ENCODE data around the gene GAD1. TPM values are rescaled to one million over a fixed set of nuclear protein-coding genes. Genes with fewer than 3 reads are reported as not detected.
A peak's percentile ranks its signal among the peaks of the same experiment; 100 is the strongest.

GAD1 gene
- 10 to 100 TPM in 1 of 9 donors, 1 to 10 TPM in 8; 1.5 to 13.5 (median 6.3) TPM for total RNA-seq
- polyA plus RNA-seq, result 10 to 100 TPM in 1 of 3 donors, 1 to 10 TPM in 2; 2.0 to 18.3 (median 9.9) TPM
- long read RNA-seq, donor 1, partial matches to known transcripts, result 0 of 1 reads
- long read RNA-seq, donor 1, other reads (novel, unspliced or antisense), result 0 of 1 reads
- long read RNA-seq, donor 2, result 0 reads
- long read RNA-seq, donor 3, result 0 reads
- long read RNA-seq, donor 4, result 0 reads
- long read RNA-seq, donor 5, transcript GAD1-202 (17 exons, 3,604 nt), result major isoform, 11 of 25 reads
- long read RNA-seq, donor 5, partial matches to known transcripts, result 4 of 25 reads
- long read RNA-seq, donor 5, other reads (novel, unspliced or antisense), result 8 of 25 reads
- long read RNA-seq, donor 6, result 0 reads
- long read RNA-seq, donor 7, partial matches to known transcripts, result 0 of 1 reads
- long read RNA-seq, donor 7, other reads (novel, unspliced or antisense), result 0 of 1 reads
- long read RNA-seq, donor 8, result 0 reads
- long read RNA-seq, donor 9, result 0 reads
- long read RNA-seq, donor 10, partial matches to known transcripts, result 0 of 1 reads
- long read RNA-seq, donor 10, other reads (novel, unspliced or antisense), result 0 of 1 reads

DNA sequence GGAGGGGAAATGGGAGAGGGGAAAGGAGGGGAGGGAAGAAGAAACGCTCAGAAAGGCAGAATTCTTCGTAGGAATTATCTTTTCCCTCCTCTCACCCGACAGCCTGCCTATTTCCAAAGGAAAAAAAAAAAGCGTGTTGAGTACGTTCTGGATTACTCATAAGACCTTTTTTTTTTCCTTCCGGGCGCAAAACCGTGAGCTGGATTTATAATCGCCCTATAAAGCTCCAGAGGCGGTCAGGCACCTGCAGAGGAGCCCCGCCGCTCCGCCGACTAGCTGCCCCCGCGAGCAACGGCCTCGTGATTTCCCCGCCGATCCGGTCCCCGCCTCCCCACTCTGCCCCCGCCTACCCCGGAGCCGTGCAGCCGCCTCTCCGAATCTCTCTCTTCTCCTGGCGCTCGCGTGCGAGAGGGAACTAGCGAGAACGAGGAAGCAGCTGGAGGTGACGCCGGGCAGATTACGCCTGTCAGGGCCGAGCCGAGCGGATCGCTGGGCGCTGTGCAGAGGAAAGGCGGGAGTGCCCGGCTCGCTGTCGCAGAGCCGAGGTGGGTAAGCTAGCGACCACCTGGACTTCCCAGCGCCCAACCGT lies at the start of gene GAD1:
Gene GAD1, plus strand, starts transcription at position 384 of the 589 bp plus-strand sequence. CDS start 1,705 bp downstream, outside the sequence.
- Histone ChIP-seq H3K4me1 (replicated peaks in 1 of 2) (peaks cover 20 to 27% of the 10 kb centered on the region in 2 donors), H3K27ac (peak within 1 kb of the TSS in 3 of 5 donors; percentile 5 to 76 (median 56)), H3K36me3 (replicated peaks in 1 of 2) (no peaks in the 10 kb centered on the region), H3K27me3 (peaks cover 43% of the 10 kb centered on the region), H3K9me3 (replicated peaks in 1 of 3) (no peaks in the 10 kb centered on the region), H3K4me3 (peak within 1 kb of the TSS in 2 of 4 donors; percentile 39 to 63)
- 0 to 1% (median 1%) methylated on average over 9 to 49 of the region's 49 CpGs for WGBS, 4 donors
- peak; percentile 61 to 90 (median 75) for DNase-seq
- TF ChIP-seq, protein P1, sequence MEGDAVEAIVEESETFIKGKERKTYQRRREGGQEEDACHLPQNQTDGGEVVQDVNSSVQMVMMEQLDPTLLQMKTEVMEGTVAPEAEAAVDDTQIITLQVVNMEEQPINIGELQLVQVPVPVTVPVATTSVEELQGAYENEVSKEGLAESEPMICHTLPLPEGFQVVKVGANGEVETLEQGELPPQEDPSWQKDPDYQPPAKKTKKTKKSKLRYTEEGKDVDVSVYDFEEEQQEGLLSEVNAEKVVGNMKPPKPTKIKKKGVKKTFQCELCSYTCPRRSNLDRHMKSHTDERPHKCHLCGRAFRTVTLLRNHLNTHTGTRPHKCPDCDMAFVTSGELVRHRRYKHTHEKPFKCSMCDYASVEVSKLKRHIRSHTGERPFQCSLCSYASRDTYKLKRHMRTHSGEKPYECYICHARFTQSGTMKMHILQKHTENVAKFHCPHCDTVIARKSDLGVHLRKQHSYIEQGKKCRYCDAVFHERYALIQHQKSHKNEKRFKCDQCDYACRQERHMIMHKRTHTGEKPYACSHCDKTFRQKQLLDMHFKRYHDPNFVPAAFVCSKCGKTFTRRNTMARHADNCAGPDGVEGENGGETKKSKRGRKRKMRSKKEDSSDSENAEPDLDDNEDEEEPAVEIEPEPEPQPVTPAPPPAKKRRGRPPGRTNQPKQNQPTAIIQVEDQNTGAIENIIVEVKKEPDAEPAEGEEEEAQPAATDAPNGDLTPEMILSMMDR (IDR thresholded peaks at IDR 0.05), result no peak
- peak in 1 of 2 donors; percentile 30 for TF ChIP-seq POLR2A (IDR thresholded peaks at IDR 0.05)
- intact Hi-C loops (cut with DNase I), result loop anchor here (10.0 kb wide), 5 partner anchors 58 to 452 kb away; no protein-coding TSS in a partner anchor

DNA sequence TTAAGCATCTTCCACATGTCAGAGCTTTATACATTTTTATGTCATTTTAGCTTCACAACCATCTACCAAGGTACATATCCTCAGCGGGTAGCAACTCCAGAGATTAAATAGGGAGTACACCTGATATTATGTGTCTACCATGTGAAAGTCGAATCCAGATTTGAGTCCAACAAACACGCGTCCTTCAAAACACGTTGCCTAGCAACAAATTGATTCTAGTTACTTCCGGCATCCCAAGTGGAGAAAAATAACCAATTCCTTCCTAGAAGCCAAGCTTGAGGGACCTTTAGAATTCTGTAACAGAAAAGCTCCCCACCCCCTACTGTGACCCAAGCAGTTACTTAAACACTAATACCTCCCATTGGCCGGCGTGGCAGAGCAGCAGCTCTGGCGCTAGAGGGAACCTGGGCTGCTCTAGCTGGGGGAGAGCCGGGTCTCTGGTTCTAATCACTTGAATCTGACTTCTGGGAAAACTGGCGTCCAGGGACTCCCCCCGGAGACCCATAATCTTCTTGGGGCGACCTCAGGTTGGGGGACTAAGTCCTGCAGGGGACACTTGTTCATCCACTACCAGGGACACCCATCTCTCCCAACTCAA lies 46.6 kb upstream of the GAD1 start, which contains the start of gene ERICH2:
Gene ERICH2, plus strand, starts transcription at position 371 of the 598 bp plus-strand sequence. CDS start 304 bp downstream, outside the sequence.
- Histone ChIP-seq H3K4me3 (peak within 1 kb of the TSS in 3 of 4 donors; percentile 28 to 84 (median 55)), H3K4me1 (replicated peaks in 1 of 2) (peaks cover 0 to 6% of the 10 kb centered on the region in 2 donors), H3K27ac (peak within 1 kb of the TSS in 3 of 5 donors; percentile 21 to 60 (median 50)), H3K27me3 (no peaks in the 10 kb centered on the region), H3K9me3 (replicated peaks in 1 of 3) (no peaks in the 10 kb centered on the region), H3K36me3 (replicated peaks in 1 of 2) (no peaks in the 10 kb centered on the region)
- intact Hi-C loops (cut with DNase I), result loop anchor here in 1 of 2 donors (10.0 kb wide), 1 partner anchor 55 kb away; the partner anchor contains the start of gene SP5
- no peak for TF ChIP-seq POLR2A (IDR thresholded peaks at IDR 0.05)
- TF ChIP-seq, protein P1 (IDR thresholded peaks at IDR 0.05), result peak in 2 of 6 experiments; percentile 2 to 26
- WGBS, 4 donors, result 4 to 9% (median 5%) methylated on average over 8 to 13 of the region's 13 CpGs
- peak; percentile 47 to 71 (median 56) for DNase-seq

DNA sequence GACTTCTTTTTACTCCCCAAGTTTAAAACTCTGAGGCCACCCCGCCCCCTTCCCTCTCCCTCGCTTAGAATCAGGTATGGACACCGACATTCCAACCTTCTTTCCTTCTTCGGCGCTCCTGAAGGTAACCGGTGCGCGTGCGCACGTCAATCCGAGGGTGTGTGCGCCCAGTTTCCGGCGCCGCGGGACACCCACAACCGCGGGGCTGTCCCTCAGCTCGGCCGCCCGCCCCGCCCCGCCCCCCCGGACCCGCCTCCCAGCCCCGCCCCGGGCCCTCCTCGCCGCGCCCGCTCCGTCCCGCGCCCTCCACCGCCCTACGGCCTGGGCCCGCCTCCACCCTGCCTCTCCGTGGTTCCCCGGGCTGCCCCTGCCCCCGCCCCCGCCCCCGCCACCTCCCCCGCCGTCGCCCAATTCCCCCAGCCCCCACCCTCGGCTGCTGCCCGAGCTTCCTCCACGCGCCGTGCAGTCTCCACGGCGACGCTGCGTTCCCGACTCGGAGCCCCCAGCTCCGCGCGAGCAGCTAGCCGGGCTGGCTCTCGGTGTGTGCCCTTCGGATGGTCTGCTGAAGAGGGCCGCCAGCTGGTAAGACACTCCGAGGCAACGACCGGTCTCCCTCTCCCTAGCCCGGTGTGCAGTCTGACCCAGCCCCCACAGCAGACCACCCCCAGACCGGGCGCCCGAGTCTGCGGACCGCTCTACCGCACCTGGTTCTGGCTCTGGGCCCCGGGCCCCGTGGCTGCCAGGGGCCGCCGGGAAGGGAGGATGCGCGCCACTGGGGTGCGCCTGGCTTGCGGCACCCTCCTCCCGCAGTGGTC lies 45.9 kb upstream of the GAD1 start:
- DNase-seq, result peak; percentile 79 to 88 (median 81)
- peak in 1 of 2 donors; percentile 43 for TF ChIP-seq POLR2A (IDR thresholded peaks at IDR 0.05)
- TF ChIP-seq, protein P1 (IDR thresholded peaks at IDR 0.05), result no peak
- intact Hi-C loops (cut with DNase I), result loop anchor here in 1 of 2 donors (10.0 kb wide), 1 partner anchor 56 kb away; the partner anchor contains the start of gene SP5

More for the DNA sequence above, 45.9 kb upstream of the GAD1 start:
- peak overlapping the region in 3 of 4 donors; percentile 28 to 84 (median 55) for H3K4me3 ChIP-seq
- peak overlapping the region in 3 of 5 donors; percentile 21 to 60 (median 50) for H3K27ac ChIP-seq
- H3K4me1 ChIP-seq (replicated peaks in 1 of 2), result peaks cover 0 to 6% of the 10 kb centered on the region in 2 donors
- H3K9me3 ChIP-seq (replicated peaks in 1 of 3), result no peaks in the 10 kb centered on the region
- H3K36me3 ChIP-seq (replicated peaks in 1 of 2), result no peaks in the 10 kb centered on the region
- no peaks in the 10 kb centered on the region for H3K27me3 ChIP-seq
- WGBS, 4 donors, result 1 to 2% (median 1%) methylated on average over 14 to 81 of the region's 82 CpGs
